Vagina (tissue), 2 donors: ENCODE data around the gene PRKCG.

Experiments
- POLR2A ChIP-seq, 2 donors: fragments of 450-650 bp; IDR thresholded peaks; one replicate each; pipeline ENCODE4 v1.6.1; 2017; ENCODE audit warnings: antibody characterized with exemption in 2 of 2, mild to moderate bottlenecking in 2 of 2, moderate library complexity in 2 of 2
- POLR2AphosphoS5 ChIP-seq, 2 donors: sonication (generic); formaldehyde crosslinking; IDR thresholded peaks; one replicate each; pipeline ENCODE4 v1.9.0; 2017; ENCODE audit warnings: antibody characterized with exemption in 2 of 2, mild to moderate bottlenecking in 2 of 2, low read depth in 1 of 2; ENCODE audit not compliant: insufficient read depth in 1 of 2
- TF ChIP-seq, protein P1 (sequence below), 3 experiments: fragments of 450-650 bp in 2 of 3; fragments of 200-600 bp in 1 of 3; sonication (generic) in 1 of 3; IDR thresholded peaks; one replicate each; pipeline ENCODE4 v1.5.1; 2017 to 2019; ENCODE audit warnings: antibody characterized with exemption in 3 of 3, mild to moderate bottlenecking in 2 of 3, moderate library complexity in 2 of 3

DNA sequence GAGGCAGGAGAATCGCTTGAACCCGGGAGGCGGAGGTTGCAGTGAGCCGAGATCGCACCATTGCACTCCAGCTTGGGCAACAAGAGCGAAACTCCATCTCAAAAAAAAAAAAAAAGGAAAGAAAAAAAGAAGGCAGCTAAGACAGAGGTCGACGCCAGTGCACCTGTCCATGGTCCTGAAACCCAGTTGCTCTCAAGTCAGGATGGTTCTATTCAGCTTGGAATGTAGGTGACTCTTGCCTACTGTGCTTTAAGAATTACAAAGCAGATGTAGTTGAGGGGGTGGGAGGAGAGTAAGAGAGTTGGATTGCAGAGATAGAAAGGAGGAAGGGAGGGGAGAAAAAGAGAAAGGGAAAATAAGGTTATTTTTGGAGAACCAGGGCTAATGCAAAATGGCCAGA is 45.7 kb downstream of the PRKCG start:
- TF ChIP-seq, protein P1, sequence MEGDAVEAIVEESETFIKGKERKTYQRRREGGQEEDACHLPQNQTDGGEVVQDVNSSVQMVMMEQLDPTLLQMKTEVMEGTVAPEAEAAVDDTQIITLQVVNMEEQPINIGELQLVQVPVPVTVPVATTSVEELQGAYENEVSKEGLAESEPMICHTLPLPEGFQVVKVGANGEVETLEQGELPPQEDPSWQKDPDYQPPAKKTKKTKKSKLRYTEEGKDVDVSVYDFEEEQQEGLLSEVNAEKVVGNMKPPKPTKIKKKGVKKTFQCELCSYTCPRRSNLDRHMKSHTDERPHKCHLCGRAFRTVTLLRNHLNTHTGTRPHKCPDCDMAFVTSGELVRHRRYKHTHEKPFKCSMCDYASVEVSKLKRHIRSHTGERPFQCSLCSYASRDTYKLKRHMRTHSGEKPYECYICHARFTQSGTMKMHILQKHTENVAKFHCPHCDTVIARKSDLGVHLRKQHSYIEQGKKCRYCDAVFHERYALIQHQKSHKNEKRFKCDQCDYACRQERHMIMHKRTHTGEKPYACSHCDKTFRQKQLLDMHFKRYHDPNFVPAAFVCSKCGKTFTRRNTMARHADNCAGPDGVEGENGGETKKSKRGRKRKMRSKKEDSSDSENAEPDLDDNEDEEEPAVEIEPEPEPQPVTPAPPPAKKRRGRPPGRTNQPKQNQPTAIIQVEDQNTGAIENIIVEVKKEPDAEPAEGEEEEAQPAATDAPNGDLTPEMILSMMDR (IDR thresholded peaks at IDR 0.05), result no peak
- TF ChIP-seq POLR2A (IDR thresholded peaks at IDR 0.05) (no peak), POLR2AphosphoS5 (IDR thresholded peaks at IDR 0.05; ENCODE audit: insufficient read depth in 1 of 2, low read depth in 1 of 2) (no peak)
